SW 1271 (cell line): Measurements from ENCODE around the gene CPLANE1.
A peak's percentile ranks its signal among the peaks of the same experiment; 100 is the strongest.
"Not testable (repeated sequence)": the region's sequence is repeated elsewhere in the genome, so short reads cannot be mapped to it uniquely, and the experiment has no call there.

Source experiments
- DNase-seq, 2 experiments: peaks; one replicate each; lab custom pipeline; 2025; lab: John Stamatoyannopoulos, UW

CPLANE1 gene

DNA sequence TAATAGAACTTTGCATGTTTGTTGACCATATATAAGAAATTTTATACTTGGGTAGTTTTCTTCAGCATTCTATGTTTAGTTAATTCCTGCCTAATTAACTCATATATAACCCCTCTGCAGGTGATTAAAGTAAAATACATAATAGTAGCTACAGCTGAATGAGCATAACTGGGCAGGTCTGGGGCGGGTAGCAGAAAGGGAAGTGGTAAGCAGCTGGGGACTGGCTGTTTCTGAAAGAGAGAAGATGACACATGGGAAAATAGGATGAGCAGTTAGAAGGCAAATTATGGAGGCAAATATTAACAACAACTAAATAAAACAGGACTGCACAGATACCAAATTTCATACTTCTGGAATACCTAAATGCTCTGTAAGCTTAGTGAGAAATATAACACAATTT is 128.1 kb downstream of the CPLANE1 start:
- no peak for DNase-seq

DNA sequence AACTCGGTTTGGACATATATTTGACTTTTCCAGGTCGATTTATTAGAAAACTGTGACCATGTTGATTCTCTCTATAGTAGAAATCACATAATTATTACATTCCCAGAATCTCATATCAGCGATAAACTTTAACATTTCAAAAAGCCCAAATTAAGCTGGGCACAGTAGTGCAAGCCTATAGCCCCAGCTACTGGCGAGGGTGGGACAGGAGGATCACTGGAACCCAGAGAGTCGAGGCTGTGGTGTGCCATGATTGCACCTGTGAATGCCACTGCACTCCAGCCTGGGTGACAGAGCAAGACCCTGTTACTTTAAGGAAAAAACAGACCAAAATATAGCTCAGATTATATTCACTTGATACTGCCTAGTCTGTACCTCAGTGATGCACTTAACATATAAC is 128.9 kb downstream of the CPLANE1 start:
- DNase-seq = no peak

DNA sequence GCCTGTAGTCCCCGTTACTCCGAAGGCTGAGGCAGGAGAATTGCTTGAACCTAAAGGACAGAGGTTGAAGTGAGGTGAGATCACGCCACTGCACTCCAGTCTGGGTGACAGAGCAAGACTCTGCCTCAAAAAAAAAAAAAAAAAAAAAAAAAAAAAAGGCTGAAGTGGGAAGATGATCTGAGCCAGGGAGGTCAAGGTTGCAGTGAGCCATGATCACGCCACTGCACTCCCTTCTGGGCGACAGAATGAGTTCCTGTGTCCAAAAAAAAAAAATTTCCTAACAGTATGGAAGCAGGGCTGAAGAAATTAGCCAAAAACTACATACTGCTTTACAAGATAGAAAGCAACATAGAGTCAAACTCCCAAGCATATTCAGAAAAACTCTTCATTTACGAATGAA is 132.8 kb downstream of the CPLANE1 start:
- DNase-seq = no peak

DNA sequence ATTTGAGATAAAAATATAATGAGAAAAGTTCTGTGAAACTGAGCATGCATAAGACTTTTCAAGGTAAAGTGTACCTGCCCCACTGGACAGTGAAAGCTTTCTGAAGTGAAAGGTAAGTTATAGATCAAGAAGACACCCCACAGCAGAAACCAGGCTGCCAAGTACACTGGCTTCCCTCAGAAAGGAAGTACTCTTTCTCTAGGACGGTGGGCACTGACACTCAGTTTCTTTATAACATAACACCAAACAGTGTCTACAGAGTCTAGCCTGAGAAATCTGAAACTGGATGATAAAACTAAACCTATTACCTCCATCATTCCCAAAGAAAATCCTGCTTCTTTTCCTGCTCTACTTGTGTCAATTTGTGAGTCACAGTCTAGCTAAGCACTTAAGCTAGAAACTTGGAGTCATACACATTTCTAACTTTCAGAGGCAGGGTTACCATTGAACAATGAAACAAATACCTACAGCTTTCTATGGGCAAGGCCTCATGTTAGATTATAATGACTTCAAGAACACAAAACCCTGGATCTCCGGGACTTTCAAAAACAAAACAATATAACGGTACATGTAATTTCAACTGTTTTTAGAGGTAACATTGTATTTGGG is 136.7 kb downstream of the CPLANE1 start:
- DNase-seq = no peak

DNA sequence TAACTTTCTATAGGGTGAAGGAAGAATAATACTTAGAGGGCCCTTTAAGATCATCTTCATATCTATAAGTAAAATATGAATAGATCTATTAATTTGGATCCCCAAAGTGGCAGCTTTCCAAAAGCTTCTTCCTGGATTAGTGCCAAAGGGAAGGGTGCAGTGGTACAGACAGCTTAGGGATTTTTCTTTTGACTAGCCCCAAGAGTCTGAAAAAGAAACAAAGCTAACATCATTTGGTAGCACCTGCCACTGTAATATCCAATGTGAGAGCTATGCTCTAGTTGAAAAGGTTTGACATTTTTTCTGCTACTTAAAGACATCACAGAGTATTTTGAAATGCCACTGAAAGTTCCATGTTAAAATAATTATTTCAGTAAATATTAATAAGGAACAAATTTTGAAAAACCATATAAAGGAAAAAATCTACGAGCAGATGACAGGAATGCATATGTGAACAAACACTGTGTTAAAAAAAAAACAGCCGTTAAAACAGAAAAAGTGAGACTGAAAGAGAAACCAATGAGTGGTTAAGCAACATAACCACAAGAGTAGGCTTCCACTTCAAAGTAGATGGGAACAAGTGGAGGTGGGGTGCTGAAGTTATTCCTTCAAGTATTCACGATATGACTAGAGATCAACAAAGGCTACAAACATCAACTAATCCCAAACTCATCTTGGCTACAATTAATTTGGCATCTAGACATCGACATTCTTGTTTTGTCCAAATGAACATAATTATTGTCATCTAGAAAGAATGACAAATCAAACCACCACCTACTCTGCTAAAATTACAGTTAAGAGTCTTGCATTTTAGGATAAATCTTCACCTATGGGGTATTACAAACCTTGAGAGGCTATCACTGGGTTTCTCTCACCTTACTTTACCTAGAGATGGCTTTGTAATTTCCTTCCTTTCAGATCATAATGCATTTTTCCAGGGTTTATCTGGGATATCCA is 137.5 kb downstream of the CPLANE1 start:
- no peak for DNase-seq

DNA sequence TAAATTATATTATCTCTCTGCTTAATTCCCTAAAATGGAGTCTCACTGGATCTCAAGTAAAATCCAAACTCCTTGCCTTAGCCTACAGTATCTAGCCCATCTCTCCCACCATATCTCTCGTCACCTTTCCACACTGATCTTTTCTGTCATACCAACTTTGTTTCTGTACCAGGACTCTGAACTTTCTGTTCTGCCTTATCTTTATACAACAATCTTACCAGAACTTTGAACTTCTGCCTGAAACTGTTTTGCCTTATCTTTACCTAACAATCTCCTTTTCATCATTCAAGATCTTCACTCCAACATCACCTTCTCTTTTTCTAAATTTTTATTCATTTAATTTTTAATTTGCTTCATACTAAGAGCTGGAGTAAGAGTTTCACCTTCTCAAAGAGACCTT is 139.0 kb downstream of the CPLANE1 start:
- no peak for DNase-seq

DNA sequence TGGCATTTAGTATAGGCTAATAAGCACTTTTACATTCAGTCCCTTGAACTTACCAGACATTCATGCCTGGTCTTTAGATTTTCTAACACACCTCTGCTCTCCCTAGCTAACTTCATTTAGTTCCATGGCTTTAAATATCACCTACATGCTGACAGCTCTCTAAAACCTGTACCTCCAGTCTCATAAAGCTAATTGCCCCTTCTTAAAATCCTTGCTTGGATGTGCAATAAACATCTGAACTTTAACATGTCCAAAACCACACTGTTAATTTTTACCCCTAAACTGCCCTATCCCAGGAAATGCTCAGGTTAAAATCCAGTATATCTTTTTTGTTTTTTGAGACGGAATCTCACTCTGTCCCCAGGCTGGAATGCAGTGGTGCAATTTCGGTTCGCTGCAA is 139.8 kb downstream of the CPLANE1 start:
- no peak for DNase-seq

DNA sequence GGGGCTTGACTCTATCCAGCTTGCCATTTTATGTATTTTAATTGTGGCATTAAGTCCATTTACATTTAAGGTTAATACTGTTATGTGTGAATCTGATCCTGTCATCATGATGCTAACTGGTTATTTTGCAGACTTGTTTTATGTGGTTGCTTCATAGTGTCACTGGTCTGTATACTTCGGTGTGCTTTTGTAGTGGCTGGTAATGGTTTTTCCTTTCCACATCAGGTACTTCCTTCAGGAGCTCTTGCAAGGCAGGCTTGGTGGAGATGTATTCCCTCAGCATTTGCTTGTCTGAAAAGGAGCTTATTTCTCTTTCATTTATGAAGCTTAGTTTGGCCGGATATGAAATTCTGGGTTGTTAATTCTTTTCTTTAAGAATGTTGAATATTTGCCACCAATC is 145.9 kb downstream of the CPLANE1 start:
- no peak for DNase-seq

DNA sequence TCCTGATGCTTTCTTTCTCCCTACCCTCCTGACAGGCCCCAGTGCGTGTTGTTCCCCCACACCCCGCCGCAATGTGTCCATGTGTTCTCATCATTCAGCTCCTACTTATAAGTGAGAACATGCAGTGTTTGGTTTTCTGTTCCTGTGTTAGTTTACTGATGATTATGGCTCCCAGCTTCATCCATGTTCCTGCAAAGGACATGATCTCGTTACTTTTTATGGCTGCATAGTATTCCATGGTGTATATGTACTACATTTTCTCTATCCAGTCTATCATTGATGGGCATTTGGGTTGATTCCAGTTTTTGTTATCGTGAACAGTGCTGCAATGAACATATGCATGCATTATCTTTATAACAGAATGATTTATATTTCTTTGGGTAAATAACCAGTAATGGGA is 149.9 kb downstream of the CPLANE1 start:
- DNase-seq = not testable (repeated sequence)

DNA sequence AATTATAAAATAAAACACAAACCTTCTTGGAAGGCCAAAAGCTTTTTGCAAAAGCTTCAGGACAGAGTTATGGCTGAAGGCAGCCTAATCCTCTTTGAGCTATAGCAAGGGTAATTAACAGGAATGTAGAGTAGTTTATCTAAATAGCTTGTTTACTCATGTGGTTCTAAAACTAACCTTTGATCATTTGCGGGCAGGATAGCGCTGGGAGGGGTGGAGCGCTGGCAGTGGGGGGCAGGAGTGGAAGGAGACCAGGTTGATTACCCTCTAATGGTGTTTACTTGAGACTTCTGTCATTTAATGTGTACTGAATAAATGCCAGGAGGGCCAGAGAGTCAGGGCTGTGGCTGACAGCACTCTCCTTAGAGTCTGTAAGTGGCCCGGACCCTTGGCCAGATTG is 155.4 kb downstream of the CPLANE1 start:
- DNase-seq = not testable (repeated sequence)

DNA sequence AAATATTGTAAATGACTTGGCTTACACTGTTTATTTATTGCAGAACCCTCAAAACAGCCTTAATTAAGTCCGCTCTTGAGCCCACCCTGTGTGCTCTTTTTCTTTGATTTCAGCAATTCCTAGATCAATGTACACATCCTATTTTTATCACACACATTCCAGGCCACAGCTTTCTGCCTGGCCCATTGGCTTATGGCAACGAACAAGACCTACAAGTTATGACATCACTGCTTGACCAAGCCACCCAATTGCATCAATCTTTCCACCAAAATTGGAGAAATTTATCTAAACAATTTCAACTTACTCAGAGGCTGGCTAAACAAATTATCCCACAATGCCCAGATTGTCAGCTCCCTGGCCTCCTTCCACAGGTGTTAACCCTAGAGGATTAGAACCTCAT is 158.4 kb downstream of the CPLANE1 start:
- DNase-seq = no peak

DNA sequence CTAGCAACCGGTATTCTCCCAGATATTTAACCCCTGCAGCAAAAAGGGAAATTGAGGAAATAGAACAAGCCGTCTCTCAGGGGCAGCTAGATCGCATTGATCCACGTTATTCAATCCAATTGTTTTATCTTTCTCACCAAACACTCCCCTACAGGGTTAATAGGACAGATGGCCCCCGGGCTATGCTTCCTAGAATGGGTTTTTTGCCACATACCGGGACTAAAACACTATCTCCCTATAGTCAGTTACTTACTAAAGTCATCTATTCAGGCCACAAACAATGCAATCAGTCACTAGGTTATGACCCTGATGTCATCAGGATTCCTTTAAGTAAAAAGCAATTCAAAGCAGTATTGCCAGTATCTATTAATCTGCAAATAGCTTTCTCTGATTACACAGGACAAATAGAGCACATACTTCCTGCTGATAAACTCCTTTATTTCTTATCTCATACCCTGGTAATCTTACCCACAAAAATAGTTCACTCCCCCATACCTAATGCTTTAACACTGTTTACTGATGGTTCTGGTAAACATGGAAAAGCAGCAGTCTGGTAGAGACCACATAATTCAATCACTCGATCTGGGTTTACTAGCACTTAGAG is 159.0 kb downstream of the CPLANE1 start:
- DNase-seq = no peak

DNA sequence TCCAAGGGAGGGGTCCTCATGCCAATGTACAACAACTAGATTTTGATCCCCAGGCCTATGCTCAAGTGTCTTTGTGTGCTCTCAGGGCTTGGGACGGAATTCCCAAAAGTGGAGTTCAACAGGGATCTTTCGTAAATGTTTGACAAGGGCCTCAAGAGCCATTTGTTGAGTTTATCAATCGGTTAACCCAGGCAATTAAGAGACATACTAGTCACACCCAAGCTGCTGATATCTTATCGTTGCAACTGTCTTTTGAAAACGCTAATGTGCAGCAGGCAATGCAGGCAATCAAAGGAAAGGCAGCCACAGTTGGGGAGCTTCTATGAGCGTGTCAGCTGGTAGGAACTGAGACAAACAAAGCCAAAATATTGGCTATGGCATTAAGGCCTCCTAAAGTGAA is 161.2 kb downstream of the CPLANE1 start:
- no peak for DNase-seq

DNA sequence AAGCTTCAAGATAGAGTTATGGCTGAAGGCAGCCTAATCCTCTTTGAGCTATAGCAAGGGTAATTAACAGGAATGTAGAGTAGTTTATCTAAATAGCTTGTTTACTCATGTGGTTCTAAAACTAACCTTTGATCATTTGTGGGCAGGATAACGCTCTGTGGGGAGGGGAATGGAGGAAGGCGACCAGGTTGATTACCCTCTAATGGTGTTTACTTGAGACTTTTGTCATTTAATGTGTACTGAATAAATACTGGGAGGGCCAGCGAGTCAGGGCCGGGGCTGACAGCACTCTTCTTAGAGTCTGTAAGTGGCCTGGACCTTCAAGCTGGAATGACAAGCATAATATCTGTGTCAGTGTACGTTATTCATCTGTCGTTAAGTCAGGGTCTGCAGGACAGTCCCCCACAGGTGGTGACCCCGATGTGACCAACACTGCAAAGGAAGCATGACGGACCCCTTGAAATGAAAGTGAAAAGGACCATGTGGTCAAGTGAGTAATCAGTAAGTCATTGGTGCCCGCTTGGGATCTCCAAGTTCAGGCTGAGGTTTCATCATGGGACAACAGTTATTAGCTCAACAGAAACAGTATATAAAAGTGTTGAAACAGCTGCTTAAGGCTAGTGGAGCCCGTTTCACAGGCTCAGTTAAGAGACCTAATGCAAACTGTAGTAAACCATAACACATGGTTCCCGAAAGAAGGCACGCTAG is 162.6 kb downstream of the CPLANE1 start:
- DNase-seq = no peak

DNA sequence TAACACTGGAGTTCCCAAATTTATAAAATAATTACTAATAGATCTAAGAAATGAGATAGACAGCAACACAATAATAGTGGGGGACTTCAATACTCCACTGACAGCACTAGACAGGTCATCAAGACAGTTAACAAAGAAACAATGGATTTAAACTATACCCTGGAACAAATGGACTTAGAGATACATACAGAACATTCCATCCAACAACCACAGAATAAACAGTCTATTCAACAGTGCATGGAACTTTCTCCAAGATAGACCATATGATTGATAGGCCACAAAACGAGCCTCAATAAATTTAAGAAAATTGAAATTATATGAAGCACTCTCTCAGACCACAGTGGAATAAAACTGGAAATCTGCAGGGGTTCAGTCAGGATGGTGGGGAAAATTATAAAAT is 163.2 kb downstream of the CPLANE1 start:
- not testable (repeated sequence) for DNase-seq

DNA sequence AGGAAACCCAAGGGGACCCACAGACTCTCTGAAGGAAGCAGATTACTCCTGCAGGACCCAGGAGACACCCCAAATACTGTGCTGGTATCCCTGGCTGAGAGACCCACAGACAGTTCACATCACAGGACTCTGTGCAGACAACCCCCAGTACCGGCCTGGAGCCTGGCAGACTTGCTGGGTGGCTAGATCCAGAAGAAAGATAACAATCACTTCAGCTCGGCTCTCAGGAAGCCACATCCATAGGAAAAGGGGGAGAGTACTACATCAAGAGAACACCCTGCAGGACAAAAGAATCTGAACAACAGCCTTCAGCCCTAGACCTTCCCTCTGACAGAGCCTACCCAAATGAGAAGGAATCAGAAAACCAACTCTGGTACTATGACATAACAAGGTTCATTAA is 166.2 kb downstream of the CPLANE1 start:
- DNase-seq = not testable (repeated sequence)

DNA sequence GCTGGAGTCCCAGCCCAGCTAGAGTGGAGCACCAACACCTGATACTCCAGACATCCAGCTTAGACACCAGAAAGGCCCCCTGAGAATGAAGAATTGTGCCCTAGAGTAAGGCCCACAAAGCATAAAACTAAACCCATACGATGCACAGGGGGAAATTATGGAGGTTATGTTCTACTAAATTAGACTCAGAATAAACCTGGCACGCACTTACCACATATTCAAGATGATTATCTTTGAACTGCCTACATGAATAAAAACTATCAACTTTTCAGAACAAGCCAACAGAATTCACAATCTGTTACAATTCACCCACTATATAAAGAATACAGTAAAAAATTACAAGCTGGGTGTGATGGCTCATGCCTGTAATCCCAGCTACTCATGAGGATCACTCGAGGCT is 168.5 kb downstream of the CPLANE1 start:
- DNase-seq = no peak

DNA sequence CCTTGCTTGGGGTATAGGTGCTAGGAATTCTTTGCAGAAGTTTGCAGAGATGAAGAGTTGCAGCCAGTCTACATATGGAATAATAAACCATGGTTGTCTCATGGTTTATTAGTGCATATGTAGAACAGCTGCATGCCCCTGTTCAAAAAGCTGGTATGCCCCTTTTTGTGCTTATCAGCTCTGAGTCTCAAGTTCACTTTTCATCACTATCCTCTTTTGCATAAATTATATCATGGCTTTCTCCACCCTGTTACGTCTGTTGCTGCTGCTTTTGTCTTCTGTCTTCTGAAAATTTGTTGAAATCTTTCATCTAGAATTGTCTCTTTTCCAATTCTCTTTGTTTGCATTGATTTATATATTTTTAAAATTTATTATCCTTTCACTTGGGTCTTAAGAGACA is 172.0 kb downstream of the CPLANE1 start:
- no peak for DNase-seq

DNA sequence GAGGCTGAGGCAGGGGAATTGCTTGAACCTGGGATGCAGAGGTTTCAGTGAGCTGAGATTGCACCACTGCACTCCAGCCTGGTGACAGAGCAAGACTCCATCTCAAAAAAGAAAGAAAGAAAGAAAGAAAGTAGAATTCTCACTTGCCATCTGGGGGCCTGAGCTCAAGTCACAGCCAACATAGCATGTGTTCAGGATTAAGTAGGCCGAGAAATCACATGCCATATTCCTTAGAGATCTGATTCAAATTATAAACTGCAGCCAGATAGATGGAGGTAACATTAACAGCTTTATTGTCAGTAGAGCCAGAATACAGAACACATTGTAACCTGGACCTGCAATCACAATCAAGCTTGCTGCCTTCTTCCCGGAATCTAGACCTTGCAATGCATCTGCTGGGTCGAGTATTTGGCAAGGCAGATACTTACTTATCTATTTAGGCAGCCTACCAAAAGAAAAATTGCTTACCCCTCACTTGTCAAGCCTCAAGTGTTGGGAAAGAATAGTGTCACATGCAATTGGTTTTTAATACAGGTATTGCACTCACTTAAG is 173.7 kb downstream of the CPLANE1 start:
- no peak for DNase-seq

DNA sequence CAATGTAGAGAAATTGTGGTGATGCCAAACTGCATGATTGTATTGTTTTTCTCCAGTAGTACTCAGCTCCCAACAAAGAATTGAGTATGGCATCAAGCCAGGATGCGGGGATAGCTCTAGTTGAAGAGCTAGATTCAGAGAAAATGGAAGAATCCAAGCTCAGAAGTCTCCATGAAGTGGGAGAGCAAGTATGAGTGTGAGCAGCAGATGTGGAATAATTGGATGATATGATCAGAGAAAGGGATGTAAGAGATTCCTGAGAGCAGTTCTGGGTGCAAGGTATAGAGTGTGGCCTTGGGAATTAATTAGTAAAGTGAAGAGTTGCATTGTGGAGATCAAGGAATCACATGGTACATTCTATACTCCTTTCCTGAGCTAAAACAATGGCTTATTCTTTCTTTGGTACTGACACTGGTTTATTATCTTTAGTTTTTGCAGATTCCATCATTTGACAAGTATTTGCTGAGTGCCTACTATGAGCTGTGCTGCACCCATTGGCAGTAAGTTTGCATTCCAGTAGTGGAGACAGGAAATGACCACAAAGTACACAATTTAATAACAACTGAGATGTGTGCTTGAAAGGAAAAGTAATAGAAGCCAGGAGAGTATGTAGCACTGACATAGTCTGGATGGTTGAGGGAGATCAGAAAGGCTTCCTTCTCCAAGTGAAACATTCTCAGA is 177.1 kb downstream of the CPLANE1 start:
- peak in 1 of 2 experiments; percentile 16 for DNase-seq

DNA sequence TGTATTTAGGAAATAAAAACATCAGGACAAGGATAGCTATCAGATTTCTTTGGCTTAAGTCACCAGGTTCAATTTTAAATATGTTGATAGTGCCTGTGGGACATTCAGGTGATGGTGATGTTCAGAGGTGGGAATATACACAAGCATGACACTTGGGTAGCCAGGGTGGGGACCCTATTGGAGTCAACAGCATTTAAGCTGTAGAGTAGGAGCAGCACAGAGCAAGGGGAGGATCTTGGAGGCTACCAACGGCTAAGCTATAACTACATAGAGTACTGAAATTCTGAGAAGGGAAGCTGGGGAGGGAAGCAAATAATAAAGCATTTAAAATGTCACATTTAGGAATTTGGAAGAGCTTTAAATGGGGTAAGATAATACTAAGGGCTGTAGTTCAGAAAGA is 177.7 kb downstream of the CPLANE1 start:
- no peak for DNase-seq

DNA sequence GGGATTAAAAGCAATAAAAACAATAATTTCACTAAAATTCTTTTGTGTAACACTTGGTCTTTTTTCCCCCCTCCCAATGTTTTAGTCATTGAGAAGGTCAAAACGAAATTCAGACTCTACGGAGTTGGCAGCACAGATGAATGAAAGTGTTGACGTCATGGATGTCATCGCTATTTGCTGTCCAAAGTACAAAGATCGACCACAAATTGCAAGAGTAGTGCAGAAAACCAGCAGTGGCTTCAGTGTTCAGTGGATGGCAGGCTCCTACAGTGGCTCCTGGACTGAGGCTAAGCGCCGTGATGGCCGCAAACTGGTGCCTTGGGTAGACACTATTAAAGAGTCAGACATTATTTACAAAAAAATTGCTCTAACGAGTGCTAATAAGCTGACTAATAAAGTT is 184.7 kb downstream of the CPLANE1 start:
- DNase-seq = no peak
